Measurements from ENCODE around the gene PSMD9. TPM values are rescaled to one million over a fixed set of nuclear protein-coding genes. Genes with fewer than 3 reads are reported as not detected.

The PSMD9 gene
- total and polyA plus RNA-seq, 4 donors, result 39.6 to 134 (median 62.6) TPM

- H3K4me3 ChIP-seq, result no peak overlapping the region
- TF ChIP-seq, protein P1, sequence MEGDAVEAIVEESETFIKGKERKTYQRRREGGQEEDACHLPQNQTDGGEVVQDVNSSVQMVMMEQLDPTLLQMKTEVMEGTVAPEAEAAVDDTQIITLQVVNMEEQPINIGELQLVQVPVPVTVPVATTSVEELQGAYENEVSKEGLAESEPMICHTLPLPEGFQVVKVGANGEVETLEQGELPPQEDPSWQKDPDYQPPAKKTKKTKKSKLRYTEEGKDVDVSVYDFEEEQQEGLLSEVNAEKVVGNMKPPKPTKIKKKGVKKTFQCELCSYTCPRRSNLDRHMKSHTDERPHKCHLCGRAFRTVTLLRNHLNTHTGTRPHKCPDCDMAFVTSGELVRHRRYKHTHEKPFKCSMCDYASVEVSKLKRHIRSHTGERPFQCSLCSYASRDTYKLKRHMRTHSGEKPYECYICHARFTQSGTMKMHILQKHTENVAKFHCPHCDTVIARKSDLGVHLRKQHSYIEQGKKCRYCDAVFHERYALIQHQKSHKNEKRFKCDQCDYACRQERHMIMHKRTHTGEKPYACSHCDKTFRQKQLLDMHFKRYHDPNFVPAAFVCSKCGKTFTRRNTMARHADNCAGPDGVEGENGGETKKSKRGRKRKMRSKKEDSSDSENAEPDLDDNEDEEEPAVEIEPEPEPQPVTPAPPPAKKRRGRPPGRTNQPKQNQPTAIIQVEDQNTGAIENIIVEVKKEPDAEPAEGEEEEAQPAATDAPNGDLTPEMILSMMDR (IDR thresholded peaks at IDR 0.05; ENCODE audit: control extremely low read depth, extremely low read depth), result no peak
- no peak overlapping the region for H3K27ac ChIP-seq (ENCODE audit: low read depth in 1 of 2, low read length in 1 of 2)
- H3K27me3 ChIP-seq (ENCODE audit: control insufficient read depth in 3 of 3, insufficient read depth in 3 of 3, low read length in 2 of 3), result no peaks in the 10 kb centered on the region
- DNase-seq (no peak), ATAC-seq (ENCODE audit: insufficient read depth, low FRiP score) (no peak)
- 84 to 87% methylated on average over 6 of the region's 6 CpGs for WGBS, 2 donors
- no peaks in the 10 kb centered on the region for H3K9me3 ChIP-seq (ENCODE audit: control insufficient read depth in 4 of 4, insufficient read depth in 3 of 4, low read length in 3 of 4)
- H3K36me3 ChIP-seq (ENCODE audit: control insufficient read depth in 4 of 4, insufficient read depth in 4 of 4, low read length in 4 of 4), result no peaks in the 10 kb centered on the region
- H3K4me1 ChIP-seq (ENCODE audit: control insufficient read depth in 5 of 5, insufficient read depth in 5 of 5, low read length in 5 of 5), result no peaks in the 10 kb centered on the region
- no peak overlapping the region for H3K9ac ChIP-seq (ENCODE audit: insufficient read depth in 1 of 2, low read length in 2 of 2)
These were observed 69.4 kb downstream of the PSMD9 start for GRCh38 chr12:121957861-121958515.

DNA sequence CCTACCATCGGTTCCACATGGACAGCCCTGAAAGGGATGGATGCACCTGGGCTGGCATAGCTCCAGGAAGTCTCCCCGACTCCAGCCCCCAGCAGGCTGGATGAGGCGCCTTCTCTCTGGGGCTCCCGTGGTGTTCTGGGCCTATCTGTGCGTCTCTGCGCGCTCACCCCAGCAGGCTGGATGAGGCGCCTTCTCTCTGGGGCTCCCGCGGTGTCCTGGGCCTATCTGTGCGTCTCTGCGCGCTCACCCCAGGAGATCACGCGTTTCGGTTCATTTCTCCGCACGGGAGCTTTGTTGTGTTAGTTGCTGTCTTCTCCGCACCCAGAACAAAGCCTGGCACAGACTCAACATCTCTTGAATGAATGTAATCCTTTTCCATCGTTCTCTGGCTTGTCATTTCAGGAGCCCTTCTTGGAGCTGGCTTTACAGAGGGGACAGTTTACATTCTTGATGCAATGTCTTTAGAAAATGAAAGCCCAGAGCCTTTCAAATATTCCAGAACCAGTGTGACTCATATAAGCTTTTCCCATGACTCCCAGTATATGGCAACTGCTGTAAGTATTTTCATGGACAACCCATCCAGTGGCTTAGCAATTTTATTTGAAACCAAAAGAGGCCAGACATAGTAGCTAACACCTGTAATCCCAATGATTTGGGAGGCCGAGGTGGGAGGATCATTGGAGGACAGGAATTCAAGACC is 70.1 kb downstream of the PSMD9 start:
- no peaks in the 10 kb centered on the region for H3K27me3 ChIP-seq (ENCODE audit: control insufficient read depth in 3 of 3, insufficient read depth in 3 of 3, low read length in 2 of 3)
- no peak overlapping the region for H3K4me3 ChIP-seq
- no peaks in the 10 kb centered on the region for H3K4me1 ChIP-seq (ENCODE audit: control insufficient read depth in 5 of 5, insufficient read depth in 5 of 5, low read length in 5 of 5)
- no peak for ATAC-seq (ENCODE audit: insufficient read depth, low FRiP score)
- no peak overlapping the region for H3K27ac ChIP-seq (ENCODE audit: low read depth in 1 of 2, low read length in 1 of 2)
- TF ChIP-seq, protein P1 (IDR thresholded peaks at IDR 0.05; ENCODE audit: control extremely low read depth, extremely low read depth), result no peak
- H3K9me3 ChIP-seq (ENCODE audit: control insufficient read depth in 4 of 4, insufficient read depth in 3 of 4, low read length in 3 of 4), result no peaks in the 10 kb centered on the region
- no peaks in the 10 kb centered on the region for H3K36me3 ChIP-seq (ENCODE audit: control insufficient read depth in 4 of 4, insufficient read depth in 4 of 4, low read length in 4 of 4)
- 75 to 78% methylated on average over 21 of the region's 21 CpGs for WGBS, 2 donors
- DNase-seq, result no peak
- H3K9ac ChIP-seq (ENCODE audit: insufficient read depth in 1 of 2, low read length in 2 of 2), result no peak overlapping the region

DNA sequence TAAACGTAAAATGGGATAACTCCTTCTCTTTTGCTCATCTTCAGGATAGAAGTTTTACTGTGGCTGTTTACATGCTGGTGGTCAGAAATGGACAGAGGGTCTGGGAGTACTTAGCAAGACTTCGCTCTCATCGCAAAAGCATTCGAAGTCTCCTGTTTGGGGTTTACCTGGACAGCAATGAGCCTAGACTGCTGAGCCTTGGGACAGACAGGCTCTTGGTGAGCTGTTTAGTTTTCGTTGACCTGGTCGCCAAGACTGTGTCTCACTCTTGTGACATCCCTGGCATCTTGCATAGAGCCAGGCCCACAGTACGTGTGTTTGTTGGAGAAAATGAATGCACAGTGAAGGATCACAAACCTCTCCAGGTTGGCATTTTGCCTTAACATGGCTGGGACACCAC is 72.0 kb downstream of the PSMD9 start:
- TF ChIP-seq, protein P1 (IDR thresholded peaks at IDR 0.05; ENCODE audit: control extremely low read depth, extremely low read depth), result no peak
- ATAC-seq (ENCODE audit: insufficient read depth, low FRiP score), result no peak
- DNase-seq, result no peak
- no peaks in the 10 kb centered on the region for H3K36me3 ChIP-seq (ENCODE audit: control insufficient read depth in 4 of 4, insufficient read depth in 4 of 4, low read length in 4 of 4)
- H3K27ac ChIP-seq (ENCODE audit: low read depth in 1 of 2, low read length in 1 of 2), result no peak overlapping the region
- no peak overlapping the region for H3K9ac ChIP-seq (ENCODE audit: insufficient read depth in 1 of 2, low read length in 2 of 2)
- no peaks in the 10 kb centered on the region for H3K27me3 ChIP-seq (ENCODE audit: control insufficient read depth in 3 of 3, insufficient read depth in 3 of 3, low read length in 2 of 3)
- 95 to 96% methylated on average over 7 of the region's 7 CpGs for WGBS, 2 donors
- peaks cover 0 to 6% (median 0%) of the 10 kb centered on the region in 5 donors for H3K4me1 ChIP-seq (ENCODE audit: control insufficient read depth in 5 of 5, insufficient read depth in 5 of 5, low read length in 5 of 5)
- no peak overlapping the region for H3K4me3 ChIP-seq
- no peaks in the 10 kb centered on the region for H3K9me3 ChIP-seq (ENCODE audit: control insufficient read depth in 4 of 4, insufficient read depth in 3 of 4, low read length in 3 of 4)

Measured in lung (tissue), 12 donors.